ENCODE measurements around the gene EPHA3.

DNA sequence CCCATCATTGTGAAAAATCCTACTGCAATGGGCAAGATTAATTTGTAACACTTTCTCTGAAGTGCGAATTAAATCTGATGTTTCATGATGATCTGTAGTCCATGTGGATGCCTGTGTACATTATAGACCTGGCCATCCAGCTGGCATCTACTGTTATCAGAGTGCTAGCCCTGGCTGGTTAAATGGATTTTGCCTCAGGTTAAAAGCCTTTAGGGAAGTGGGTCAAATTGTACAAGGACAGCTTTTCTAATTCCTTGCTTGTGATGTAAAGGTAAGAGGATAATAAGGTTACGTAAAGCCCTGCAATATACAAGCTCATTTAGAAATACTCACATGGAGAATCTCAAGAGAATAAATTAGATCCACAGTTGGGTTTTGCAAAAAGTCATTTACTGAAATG, 138.2 kb downstream of the EPHA3 start:
- TF ChIP-seq POLR2A (IDR thresholded peaks at IDR 0.05) = no peak
- TF ChIP-seq, protein P1, sequence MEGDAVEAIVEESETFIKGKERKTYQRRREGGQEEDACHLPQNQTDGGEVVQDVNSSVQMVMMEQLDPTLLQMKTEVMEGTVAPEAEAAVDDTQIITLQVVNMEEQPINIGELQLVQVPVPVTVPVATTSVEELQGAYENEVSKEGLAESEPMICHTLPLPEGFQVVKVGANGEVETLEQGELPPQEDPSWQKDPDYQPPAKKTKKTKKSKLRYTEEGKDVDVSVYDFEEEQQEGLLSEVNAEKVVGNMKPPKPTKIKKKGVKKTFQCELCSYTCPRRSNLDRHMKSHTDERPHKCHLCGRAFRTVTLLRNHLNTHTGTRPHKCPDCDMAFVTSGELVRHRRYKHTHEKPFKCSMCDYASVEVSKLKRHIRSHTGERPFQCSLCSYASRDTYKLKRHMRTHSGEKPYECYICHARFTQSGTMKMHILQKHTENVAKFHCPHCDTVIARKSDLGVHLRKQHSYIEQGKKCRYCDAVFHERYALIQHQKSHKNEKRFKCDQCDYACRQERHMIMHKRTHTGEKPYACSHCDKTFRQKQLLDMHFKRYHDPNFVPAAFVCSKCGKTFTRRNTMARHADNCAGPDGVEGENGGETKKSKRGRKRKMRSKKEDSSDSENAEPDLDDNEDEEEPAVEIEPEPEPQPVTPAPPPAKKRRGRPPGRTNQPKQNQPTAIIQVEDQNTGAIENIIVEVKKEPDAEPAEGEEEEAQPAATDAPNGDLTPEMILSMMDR (IDR thresholded peaks at IDR 0.05) = no peak
